C4-2B (cell line): Measurements from ENCODE around the gene UBE2F.

Source experiments
- ZFX ChIP-seq: fragments of 450-650 bp; IDR thresholded peaks from 2 replicates; pipeline ENCODE4 v1.6.1; 2017
- TF ChIP-seq, protein P1 (sequence below): fragments of 450-650 bp; conservative IDR thresholded peaks from 2 replicates; pipeline ENCODE4 v1.5.1; 2017; ENCODE audit warnings: mild to moderate bottlenecking

DNA sequence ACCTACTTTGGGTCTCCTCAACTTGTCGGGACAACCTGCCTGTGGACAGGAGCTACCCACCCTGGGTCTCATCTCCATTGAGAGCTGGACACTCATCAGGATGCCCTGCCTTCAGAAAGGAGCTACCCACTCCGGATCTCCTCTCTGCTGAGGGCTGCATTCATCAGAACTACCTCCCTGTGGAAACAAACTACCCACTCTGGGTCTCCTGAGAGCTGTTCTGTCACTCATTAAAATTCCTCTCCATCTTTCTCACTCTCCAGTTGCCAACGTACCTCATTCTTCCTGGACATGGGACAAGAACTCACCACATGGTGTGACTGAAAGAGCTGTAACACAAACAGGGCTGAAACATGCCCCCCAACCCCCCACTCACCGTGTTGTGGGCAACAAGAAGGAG is 22.5 kb upstream of the UBE2F start:
- no peak for TF ChIP-seq ZFX
- TF ChIP-seq, protein P1, sequence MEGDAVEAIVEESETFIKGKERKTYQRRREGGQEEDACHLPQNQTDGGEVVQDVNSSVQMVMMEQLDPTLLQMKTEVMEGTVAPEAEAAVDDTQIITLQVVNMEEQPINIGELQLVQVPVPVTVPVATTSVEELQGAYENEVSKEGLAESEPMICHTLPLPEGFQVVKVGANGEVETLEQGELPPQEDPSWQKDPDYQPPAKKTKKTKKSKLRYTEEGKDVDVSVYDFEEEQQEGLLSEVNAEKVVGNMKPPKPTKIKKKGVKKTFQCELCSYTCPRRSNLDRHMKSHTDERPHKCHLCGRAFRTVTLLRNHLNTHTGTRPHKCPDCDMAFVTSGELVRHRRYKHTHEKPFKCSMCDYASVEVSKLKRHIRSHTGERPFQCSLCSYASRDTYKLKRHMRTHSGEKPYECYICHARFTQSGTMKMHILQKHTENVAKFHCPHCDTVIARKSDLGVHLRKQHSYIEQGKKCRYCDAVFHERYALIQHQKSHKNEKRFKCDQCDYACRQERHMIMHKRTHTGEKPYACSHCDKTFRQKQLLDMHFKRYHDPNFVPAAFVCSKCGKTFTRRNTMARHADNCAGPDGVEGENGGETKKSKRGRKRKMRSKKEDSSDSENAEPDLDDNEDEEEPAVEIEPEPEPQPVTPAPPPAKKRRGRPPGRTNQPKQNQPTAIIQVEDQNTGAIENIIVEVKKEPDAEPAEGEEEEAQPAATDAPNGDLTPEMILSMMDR: no peak
